Tibial nerve (tissue), 3 donors: ENCODE measurements around the gene C22orf39.

ENCODE experiments used
- CTCF ChIP-seq, 5 experiments: fragments of 200-600 bp in 3 of 5; fragments of 450-650 bp in 2 of 5; sonication (generic) in 3 of 5; IDR thresholded peaks; one replicate each; pipeline ENCODE4 v1.5.1; 2016 to 2019; ENCODE audit warnings: antibody characterized with exemption in 5 of 5, mild to moderate bottlenecking in 3 of 5, moderate library complexity in 2 of 5
- POLR2A ChIP-seq, 2 donors: fragments of 450-650 bp; IDR thresholded peaks; one replicate each; pipeline ENCODE4 v1.6.1; 2017; ENCODE audit warnings: antibody characterized with exemption in 2 of 2, mild to moderate bottlenecking in 2 of 2, moderate library complexity in 2 of 2

- TF ChIP-seq CTCF (IDR thresholded peaks at IDR 0.05) (peak in 1 of 5 experiments; percentile 8), POLR2A (IDR thresholded peaks at IDR 0.05) (peak; percentile 59 to 89)
Measured at GRCh38 chr22:19447330-19448075, at the start of gene C22orf39.
